ENCODE data around the gene FNBP1. TPM values are rescaled to one million over a fixed set of nuclear protein-coding genes. Genes with fewer than 3 reads are reported as not detected.

The FNBP1 gene
- total and polyA plus RNA-seq, 2 of the 8 experiments (the other 6 are each of a cell fraction or from before 2014, with no cell fraction given): 7.2 to 40.9 TPM

- TF ChIP-seq TBP (IDR thresholded peaks at IDR 0.05; ENCODE audit: low read depth, low read length): no peak
- no peak for TF ChIP-seq EGR1 (IDR thresholded peaks at IDR 0.05; ENCODE audit: borderline replicate concordance, low read depth, low read length)
- TF ChIP-seq SRF (IDR thresholded peaks at IDR 0.05; ENCODE audit: low read depth, low read length): no peak
Measured at GRCh38 chr9:129853614-129854013, 189.4 kb downstream of the FNBP1 start (continued).
